Medulla oblongata (tissue), 1 donor: ENCODE measurements around the gene TKT.

Experiments used
- DNase-seq: peaks from one replicate; pipeline ENCODE4 v3.0.0-alpha.2; 2015; ENCODE audit errors: extremely low spot score

Gene TKT

DNA sequence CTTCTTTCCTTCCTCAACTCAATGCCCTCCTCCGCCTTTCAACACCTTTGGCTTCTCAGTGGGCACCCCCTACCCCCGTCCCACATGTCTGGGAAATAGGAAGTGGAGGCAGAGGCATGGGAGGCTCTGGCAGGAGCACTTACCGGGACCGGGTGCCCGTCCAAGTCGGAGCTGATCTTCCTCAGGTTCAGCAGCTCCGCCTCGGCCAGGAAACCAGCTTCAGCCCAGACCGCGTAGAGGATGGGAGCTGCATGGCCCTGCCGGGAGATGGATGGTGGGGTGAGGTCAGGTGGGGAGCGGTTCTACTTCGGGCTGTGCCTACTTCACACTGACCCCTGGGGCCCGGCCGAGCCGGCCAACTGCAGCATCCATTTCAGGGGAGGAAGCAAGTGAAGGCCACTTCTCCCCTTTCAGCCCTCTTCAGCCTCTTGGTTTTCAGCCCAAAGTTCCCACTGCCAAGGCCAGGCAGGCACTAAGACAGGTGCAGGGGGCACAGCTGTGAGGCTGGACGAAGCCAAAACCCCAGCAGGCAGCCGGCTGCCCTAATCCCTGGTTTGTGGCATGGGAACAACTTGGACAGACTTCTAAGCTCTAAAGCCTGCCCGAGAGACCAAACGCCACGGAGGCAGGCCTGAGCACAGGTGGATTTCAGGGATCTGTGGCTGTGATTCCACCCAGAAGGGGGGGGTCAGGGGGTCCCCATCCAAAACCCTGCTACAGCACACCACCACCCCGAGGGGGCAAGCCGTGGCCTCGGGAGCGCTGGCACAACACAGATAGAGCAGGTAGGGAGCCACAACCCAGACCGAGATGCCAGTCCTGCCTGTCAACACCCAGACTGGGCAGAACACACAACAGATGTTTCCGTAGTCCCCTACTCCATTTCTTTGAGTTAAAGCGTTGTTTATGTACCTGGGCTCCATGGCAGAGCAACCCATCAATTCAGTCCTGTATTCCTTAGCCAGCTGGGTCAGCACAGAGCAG, 14.5 kb downstream of the TKT start:
- DNase-seq, result no peak

DNA sequence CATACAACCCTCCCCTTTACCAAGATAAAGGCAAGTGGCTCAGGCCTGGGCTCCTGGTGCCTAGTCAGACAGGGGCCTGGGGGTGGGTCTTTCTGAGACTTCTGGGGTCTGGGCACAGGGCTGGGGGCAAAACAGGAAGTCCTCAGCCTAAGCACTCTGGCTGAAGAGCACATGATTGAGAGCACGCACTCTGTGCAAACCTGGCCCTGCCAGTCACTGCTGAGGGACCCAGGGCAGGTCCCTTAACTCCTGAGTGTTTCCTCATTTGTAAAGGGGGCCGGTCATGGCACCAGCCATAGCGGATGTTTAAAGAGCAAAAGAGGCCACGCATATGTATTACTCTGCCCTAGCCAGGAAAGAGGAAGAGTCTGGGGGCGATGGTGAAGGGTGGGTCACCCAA, 16.0 kb downstream of the TKT start:
- no peak for DNase-seq

DNA sequence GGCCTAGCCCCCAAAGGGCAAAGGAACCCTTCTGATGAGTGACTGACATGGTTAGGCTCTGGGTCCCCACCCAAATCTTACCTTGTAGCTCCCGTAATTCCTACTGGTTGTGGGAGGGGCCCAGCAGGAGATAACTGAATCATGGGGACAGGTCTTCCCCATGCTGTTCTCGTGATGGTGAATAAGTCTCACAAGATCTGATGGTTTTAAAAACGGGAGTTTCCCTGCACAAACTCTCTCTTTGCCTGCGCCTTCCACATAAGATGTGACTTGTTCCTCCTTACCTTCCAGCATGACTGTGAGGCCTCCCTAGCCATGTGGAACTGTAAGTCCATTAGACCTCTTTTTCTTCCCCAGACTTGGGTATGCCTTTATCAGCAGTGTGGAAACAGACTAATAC, 16.9 kb downstream of the TKT start:
- no peak for DNase-seq

DNA sequence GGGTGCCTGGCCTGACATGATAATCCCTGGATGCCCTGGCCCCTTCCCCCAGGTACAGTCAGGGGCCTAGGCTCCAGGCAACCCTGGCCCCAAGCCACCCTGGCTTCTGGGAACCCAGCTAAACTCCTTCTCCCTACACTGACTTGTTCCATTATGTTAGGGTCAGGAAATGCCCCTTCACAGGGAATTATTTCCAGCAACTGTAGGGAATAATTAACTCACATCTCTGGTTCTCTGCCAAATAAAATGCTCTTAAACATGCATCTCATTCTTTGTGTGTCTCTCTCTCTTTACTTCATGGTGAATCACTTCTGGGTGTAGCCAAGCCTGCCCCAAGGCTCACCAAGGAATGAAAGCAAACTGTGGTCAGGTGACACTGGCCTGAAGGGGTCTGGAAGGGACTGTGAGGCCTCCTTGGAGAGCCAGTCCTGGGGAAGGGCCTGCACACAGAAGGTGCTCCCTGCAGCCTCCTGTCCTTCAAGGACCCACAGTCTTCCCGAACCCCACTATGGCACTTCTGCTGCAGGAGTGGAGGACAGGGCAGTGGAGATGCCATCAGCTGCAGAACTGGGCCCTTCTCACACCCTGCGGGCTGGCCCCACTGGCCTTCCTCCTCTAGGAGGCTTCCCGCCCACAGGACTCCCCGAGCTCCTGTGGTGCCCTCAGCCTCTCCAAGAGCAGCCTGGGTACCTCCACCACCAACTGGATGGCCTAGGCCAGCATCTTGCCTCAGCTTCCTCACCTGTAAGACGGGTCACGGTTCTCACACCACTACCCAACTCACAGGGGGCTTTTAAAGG, 17.6 kb downstream of the TKT start:
- no peak for DNase-seq

DNA sequence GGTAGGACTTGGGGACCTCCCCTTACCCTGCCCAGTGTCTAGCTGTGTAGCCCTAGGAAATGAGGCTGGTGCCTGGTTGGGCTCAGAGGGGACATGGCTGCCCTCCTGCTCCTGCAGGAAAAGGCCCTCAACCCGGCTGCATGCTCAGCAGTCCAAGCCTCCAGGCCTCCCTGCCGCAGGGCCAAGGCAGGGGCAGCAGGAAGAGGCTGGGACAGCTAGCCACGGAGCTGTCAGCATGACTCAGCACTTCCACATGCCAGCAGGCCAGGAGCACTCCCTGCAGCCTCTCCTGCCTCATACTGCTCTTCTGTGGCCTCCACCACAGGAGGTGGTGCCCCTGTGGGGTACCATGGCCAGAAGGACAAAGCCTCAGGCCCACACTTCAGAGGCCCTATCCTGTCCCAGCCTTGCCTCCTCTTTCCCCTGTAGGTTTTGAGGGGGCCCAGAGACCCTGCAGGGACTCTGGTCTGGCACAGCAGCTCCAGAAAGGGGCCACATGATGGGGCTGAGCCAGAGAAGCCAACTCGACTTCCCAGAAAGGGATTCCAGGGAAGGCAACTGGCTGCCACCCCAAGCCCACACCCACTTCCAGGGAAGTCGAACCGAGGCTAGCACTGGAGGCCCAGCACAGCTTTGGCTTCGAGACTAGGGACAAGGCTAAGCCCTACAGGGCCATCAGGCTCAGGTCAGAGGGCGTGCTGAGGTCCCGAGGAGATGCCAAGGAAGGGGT, 19.5 kb downstream of the TKT start:
- peak; percentile 79 for DNase-seq

DNA sequence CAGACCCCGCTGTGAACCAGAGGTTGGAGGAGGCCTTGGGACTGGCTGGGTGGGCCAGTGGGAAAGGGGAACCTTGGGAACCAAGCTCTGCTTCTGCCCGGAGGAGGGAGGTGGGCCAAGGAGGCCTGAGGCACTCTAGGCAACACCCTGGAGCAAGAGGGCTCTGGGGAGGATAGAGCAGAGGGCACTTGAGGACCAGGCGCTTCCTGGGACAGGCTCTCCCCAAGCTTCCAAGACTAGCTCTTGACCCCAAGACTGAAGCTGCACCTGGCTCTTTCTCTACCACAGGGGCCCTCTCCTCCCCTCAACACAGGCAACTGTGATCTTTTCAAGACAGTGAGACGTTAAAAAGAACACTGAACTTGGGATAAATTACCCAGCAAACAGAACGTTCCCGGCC, 20.3 kb downstream of the TKT start:
- no peak for DNase-seq

DNA sequence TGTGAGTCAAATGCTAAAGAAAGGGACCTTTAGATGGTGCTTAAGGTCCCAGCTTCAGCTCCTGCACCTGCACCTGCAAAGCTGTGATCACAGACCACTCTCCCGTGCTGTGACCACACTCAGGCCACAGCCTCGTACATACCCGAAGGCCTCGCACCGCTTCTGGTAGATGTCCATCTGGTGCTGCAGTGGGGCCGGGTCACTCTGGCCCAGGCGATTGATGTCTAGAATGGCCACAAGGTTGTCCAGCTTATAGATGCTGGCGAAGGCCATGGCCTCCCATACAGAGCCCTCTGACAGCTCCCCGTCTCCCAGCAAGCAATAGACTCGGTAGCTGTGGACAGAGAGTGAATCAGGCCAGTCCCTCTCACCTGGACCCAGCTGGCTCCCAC, 21.0 kb downstream of the TKT start:
- no peak for DNase-seq

DNA sequence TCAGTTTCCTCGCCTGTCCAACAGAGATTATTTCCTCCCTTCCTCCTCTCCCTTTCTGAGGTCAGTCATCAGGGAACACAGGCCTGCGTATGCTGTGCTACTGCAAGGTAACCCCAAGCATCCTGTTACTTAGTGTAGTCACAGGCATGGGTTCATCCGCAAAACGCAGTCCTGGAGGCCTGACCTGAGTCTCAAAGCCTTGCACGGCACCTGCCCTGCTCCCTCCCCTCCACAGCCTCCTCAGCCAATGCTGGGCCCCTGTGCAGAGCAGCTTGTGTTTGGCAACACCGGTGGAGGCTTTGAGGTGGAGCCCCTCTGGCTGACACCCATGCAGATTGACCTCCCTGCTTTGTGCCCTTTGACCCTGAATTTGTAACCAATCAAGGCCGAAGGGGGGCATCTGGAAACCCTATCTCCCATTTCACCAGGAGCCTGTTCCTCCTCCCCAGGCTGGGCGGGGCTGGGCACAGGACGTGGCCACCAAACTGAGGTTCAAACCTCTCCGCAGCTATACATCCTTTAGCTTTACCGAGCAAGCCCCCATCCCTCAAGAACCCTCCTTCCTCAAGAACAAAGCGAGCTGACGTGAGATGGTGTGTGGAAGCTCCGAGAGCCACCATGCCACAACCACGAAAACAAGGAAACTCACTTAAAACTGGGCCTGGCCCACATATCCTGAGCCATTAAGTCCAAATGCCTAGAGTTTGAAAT, 21.5 kb downstream of the TKT start:
- no peak for DNase-seq

DNA sequence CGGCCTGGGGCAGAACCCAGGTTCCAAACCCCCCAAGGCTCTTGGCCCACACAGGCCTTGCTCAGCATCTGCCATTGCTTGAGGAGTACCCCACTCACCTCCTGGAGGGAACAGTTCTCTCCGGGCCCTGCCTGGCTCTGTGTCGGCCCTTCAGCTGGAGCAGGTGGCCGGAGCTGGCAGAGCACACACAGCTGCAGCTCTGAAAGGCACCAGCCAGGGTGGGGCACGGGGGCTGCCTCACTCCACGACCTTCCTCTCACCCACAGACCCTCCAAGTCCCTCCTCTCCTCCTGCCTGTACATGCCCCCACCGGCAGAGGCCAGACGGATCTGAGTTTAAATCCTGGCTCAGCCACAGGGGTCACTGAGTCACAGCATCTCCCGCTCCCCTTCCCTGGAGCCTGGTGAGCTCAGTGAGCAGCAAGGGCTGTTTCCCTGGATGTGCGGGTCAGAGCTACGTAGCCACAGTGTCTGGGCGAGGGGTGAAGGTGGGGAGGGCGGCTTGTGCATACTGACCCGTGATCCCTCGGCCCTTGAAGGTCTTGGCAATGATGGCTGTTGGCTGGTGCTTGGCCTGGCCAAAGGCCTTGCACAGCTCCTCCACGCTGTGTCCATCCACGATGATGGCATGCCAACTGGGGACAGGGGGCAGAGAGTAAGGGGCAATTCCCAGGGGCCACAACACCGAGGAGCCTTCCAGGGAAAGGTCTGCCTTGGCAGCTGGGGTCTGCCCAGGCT, 23.0 kb downstream of the TKT start:
- DNase-seq, result no peak

DNA sequence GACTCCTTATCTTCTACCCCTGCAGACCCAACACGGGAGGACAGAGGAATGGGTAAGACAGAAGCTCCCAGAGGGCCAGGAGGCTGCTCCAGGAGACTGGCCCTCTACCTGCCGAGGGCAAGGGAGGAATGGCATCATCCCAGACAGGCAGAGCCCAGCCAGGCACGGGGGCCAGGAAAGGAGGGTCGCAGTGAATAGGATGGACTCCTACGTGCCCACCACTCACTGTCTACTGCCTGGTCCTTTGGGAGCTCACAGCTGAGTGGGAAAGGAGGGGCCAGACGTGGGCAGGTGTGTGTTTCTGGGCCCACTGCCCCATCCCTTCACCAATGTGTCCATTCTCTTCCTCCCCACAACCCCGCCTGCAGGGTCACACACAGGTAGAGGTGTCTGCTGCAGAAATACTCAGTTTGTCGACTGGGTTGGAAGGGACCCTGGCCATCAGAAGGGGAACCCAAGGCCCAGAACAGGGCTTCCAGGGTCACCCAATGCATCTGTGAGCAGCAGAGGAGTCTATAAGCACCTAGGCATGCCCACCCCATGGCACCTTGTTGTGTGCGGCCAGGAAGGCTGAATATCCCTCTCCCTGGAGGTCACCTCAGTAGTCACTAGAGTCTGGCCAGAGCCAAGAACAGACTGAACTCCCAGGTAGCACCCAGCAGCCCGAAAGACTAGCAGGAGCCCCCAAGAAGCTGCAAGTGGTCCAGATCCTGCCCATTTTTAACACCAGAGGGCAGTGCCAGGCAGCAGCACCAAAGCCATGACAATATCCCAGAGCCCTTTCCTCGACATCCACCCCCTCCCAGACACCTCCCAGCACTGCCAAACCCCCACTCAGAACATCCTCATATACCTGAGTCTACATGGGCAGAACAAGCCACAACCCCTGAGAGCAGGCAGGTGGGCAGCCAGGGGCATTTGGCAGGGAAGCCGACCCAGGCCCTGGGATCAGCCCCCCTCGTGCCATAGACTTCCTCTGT, 24.0 kb downstream of the TKT start:
- DNase-seq, result no peak

DNA sequence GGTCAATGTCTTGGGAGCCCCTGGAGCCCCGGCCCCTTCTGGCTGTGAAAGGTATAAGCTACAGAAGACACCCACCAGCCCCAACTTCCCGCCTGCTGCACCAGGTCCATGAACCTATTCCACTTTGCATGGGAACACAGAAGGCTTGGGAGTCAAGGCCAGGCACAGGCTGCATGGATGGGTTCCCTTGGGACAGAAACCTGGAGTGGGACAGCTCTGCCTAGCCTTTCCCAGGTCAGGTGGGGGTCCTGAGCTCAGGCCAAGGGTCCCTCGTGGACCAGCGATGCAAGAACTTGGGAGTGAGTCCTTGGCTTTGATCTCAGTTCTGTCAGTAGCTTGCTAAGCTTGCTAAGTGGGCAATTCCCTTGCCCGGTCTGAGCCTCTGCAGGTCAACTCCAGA, 25.0 kb downstream of the TKT start:
- DNase-seq, result no peak

DNA sequence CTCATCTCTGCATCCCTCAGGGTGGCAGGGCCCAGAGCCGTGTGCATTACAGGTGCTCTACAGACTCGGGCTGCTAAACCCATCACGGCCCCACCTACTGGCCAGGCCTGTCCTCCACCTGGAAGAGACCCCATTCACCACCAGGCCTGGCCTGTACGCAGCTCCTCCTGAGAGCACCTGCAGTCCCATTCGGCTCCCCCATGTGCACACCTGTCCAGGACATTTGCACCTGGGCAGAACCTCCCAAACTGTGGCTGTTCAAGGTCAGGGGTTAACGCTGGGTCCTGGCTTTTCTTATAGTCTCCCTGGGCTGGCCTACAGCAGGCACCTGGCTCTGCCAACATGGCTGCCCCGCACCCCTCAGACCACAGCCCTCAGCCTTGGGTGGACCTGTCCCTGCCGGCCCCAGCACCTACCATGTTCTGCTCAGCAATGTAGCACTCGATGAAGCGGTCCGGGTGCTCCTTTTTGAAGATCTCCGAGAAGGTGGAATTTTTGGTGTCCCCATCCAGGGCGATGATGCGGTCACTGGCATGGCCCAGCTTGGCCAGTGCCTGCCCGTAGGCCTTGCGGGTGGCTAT, 25.7 kb downstream of the TKT start:
- DNase-seq, result no peak

DNA sequence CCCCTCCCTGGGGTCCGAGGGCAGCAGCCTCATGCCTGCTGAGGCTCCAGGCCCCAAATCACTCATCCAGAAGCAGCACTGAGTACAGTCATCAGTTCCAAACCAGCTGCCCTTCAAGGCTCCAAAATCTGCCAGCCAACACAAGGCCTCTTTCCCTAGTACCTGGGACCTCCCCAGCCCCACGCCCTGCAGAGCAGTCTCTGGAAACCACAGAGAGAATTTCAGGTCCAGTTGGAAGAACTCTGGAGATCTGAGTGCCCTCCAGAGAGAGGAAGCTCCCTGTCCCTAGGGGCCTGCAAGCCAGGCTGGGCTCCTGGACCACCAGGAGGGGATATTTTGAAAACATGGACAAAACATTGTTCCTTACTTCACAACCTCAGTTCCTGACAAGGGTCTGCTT, 26.2 kb downstream of the TKT start:
- no peak for DNase-seq

DNA sequence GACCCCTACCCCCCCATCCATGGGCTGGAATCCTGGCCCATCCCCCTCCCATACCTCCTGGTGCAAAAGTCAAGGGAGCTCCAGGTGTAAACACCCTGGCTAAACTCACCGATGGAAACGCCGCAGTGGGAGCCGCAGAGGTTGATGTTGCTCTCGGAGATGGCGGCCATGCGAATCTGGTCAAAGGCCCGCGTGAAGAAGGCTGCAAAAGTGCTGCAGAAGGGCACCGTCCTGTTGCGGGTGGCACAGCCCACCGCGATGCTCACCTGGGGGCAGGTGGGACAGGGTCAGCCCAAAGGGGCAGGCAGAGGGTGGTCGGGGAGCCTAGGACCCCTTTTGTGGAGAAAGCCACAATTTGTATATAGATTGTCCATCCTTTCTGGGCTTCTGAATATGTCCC, 26.7 kb downstream of the TKT start:
- DNase-seq, result no peak

DNA sequence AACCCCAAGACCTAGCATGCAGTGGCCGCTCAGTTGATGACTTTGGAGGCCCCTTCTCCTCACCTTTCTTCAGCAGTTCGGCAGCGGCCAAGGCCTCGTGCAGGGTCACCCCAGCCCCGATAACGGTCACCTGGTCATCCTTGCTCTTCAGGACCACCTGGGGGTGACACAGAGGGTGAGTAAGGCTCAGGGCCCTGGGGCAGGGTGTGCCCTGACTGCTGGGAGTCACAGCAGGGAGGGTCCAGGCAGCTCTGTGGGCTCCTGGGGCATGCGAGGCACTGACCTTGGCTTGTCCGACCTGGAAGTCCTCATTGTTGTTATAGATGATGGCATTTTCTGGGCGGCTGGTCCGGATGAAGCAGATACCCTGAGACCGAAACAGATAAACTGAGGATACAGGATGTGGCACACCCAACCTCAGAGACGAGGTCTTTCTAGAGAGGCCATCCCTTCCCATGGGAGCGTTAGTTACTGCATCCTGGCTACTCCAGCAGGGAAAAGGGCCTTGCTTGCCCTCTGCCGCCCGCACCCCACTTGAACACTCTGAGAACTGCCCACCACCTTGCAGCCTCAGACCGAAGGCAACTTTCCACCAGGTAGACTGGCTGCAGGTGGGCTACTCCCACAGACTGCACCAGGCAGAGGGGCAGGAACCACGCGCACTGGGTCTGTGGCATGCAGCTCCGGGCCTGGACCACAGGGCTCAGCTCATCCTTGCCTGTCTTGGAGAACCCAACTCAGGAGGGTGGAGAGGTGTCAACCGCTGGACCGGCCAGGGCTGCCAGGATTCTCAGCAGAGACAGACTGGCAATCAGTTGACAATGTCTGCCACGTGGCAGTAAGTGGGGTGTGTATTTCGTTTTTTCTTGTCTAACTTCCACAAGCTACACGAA, 27.6 kb downstream of the TKT start:
- DNase-seq, result no peak

DNA sequence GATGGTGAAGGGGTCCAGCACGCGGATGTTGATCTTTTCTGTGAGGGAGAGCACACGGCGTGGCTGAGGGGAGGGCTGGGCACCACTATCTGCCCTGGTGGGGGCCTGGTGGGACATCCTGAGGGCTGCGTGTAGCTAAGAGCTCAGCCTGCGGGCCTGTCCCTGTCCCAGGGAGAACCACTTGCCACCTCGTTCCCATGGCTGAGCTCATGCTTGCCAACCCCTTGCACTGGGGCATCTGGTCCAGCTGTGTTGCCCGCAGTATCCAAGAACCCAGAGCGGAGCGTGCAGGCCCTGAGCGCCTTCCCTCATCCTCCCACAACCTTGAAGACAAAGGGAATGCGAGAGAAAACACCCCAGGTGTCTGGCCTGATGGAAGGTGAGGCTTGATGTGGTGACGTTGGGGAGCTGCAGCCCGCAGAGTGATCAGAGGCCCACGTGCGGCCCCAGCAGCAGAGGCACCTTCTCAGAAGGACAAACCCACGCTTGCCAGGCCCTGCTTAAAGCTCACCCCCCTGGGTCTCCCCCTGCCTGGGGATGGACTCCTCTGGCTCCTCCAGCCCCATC, 28.9 kb downstream of the TKT start:
- no peak for DNase-seq

DNA sequence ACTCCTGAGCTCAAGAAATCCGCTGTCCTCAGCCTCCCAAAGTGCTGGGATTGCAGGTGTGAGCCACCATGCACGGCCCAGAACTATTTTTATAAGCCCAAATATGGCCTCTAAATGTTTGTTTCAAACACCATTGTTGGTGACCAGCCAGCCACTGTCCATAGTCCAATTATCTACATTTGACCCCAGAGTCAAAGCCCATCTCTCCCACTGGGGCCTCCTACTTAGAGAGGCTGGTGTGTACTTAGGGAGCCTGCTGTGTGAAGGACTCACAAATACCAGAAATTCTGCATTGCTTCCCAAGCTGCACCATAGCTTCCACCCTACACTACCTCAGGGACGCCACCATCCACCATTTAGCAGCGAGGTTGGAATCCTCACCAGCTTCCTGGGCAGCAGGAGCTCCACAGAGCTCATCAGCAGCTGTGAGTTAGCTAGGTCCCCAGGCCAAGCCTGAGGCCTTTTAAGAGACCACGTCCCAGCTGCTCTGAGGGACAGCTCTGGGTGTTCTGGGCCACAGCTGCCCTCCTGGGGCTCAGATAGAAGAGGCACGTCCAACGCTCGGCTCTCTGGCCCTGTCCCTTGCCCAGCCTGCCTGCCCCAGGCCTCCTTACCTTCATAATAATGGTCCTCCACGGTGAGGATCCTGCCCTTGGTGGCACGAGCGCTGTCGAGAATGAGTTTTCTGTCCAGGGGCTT, 29.5 kb downstream of the TKT start:
- DNase-seq, result no peak
